Panc1 (cell line): ENCODE measurements around the gene SLC48A1. TPM values are rescaled to one million over a fixed set of nuclear protein-coding genes. Genes with fewer than 3 reads are reported as not detected.
A peak's percentile ranks its signal among the peaks of the same experiment; 100 is the strongest.

Source experiments
- ATAC-seq: fragments of 200-7000 bp; cut with Tn5 transposase; 2 replicates; pipeline ENCODE4 v1.9.1; 2020; ENCODE audit warnings: mild to moderate bottlenecking, moderate library complexity
- BruUV-seq: library from RNA; stranded (reverse); fragments of 400-500 nt; replicated peaks from 2 replicates; lab custom pipeline; 2021; lab: Mats Ljungman, UMichigan
- CTCF ChIA-PET: fragments of 300-600 bp; sonication (Branson Sonifier 250); formaldehyde crosslinking; loops from one replicate; lab custom pipeline; 2022; ENCODE audit warnings: antibody characterized with exemption; lab: Charles Lee
- POLR2A ChIA-PET: fragments of 300-600 bp; sonication (Branson Sonifier 250); formaldehyde crosslinking; loops from one replicate; lab custom pipeline; 2022; ENCODE audit warnings: antibody characterized with exemption; lab: Charles Lee
- DNase-seq: peaks from one replicate; pipeline ENCODE4 v3.0.0-alpha.2; 2010; ENCODE audit warnings: low read depth, low spot score
- H3K27ac ChIP-seq: 2 replicates; pipeline ENCODE4 v1.5.1; 2011; ENCODE audit warnings: mild to moderate bottlenecking, low read length, inconsistent platforms
- H3K27me3 ChIP-seq: fragments of 200-500 bp; sonication (Bioruptor generic); 2 replicates; pipeline ENCODE4 v1.6.0; 2014; ENCODE audit warnings: low read length, inconsistent platforms; ENCODE audit not compliant: control insufficient read depth, insufficient read depth
- H3K36me3 ChIP-seq: fragments of 200-500 bp; sonication (Bioruptor generic); 2 replicates; pipeline ENCODE4 v1.5.1; 2014; ENCODE audit warnings: inconsistent platforms, mild to moderate bottlenecking, low read length, moderate library complexity; ENCODE audit not compliant: control insufficient read depth, insufficient read depth
- H3K4me1 ChIP-seq: 2 replicates; pipeline ENCODE4 v1.5.1; 2011; ENCODE audit warnings: inconsistent platforms, mild to moderate bottlenecking, low read length, moderate library complexity; ENCODE audit not compliant: control insufficient read depth, insufficient read depth
- H3K4me3 ChIP-seq, 2 experiments: 2 replicates each; pipeline ENCODE4 v1.5.1; 2011 to 2012; ENCODE audit warnings: low read depth in 2 of 2, low read length in 2 of 2, mild to moderate bottlenecking in 2 of 2, inconsistent platforms in 1 of 2, moderate library complexity in 1 of 2
- H3K9me3 ChIP-seq: fragments of 200-500 bp; sonication (Bioruptor generic); 2 replicates; pipeline ENCODE4 v1.5.1; 2014; ENCODE audit warnings: low read depth, mild to moderate bottlenecking, inconsistent platforms, low read length, moderate library complexity; ENCODE audit not compliant: control insufficient read depth, insufficient read depth
- POLR2AphosphoS5 ChIP-seq: IDR thresholded peaks from 2 replicates; pipeline ENCODE4 v1.6.1; 2012; ENCODE audit warnings: mild to moderate bottlenecking, low read depth, low read length, moderate library complexity
- SIN3A ChIP-seq: IDR thresholded peaks from 2 replicates; pipeline ENCODE4 v1.6.1; 2012; ENCODE audit warnings: low read depth, mild to moderate bottlenecking, low read length, moderate library complexity, borderline replicate concordance; ENCODE audit not compliant: insufficient read depth
- TCF7L2 ChIP-seq: IDR thresholded peaks from 2 replicates; pipeline ENCODE4 v1.6.1; 2011; ENCODE audit warnings: mild to moderate bottlenecking, low read depth, low read length, inconsistent platforms
- in situ Hi-C: cut with HindIII; loops from 2 replicates; pipeline ENCODE4 v1.10.0; 2016; ENCODE audit warnings: low sequenced_read_pairs, low pct_unique_long_range_greater_than_20kb
- intact Hi-C: fragments of 100-400 bp; cut with micrococcal nuclease; formaldehyde crosslinking; loops from one replicate; pipeline ENCODE4 v1.10.0; 2022; ENCODE audit not compliant: unreplicated experiment
- total RNA-seq: library from RNA; stranded (reverse); gene quantifications from one replicate; pipeline ENCODE4 v1.2.1, GENCODE V29; 2021; ENCODE audit not compliant: unreplicated experiment
- TF ChIP-seq, protein P1 (sequence below), 2 experiments: IDR thresholded peaks; 2 replicates each; pipeline ENCODE4 v1.6.1; 2011 to 2012; ENCODE audit warnings: low read depth in 2 of 2, control low read depth in 1 of 2, low read length in 1 of 2, mild to moderate bottlenecking in 1 of 2, moderate library complexity in 1 of 2; ENCODE audit not compliant: insufficient read depth in 1 of 2
- TF ChIP-seq, protein P2 (sequence below): fragments of 450-650 bp; IDR thresholded peaks from 2 replicates; pipeline ENCODE4 v1.5.1; 2017; ENCODE audit warnings: mild to moderate bottlenecking

SLC48A1 gene
- total RNA-seq, 1 experiment from 2014 or later: 32.0 TPM

DNA sequence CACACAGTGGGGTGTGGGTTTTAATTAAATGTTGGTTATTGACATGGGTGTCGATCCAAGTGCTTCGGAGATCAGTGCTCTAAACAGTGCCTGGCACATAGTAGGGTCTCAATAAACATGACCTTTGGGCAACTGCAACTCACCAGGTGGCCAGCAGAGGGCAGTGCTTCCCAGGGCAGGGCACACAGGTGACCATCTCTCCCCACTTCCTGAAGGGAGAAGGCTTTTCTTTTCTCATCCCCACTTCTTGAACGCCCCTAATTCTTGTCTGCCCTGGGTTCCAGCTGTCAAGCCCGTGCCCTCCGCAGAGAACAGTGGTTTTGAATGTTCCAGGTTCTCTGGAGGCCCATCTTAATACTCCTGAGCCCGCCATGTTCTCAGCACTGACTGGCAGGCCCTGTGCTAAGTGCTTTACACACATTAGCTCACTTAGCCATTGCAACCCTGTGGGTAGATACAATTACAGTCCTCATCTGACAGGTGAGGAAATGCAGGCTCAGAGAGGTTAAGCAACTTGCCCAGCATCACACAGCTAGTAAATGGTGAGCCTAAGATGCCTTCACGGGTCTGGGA is 30.7 kb upstream of the SLC48A1 start:
- no peaks in the 10 kb centered on the region for H3K36me3 ChIP-seq
- in situ Hi-C loops: no loop called here
- H3K4me1 ChIP-seq: no peaks in the 10 kb centered on the region; the same call in 1 of the 2 replicates
- ChIA-PET POLR2A (interaction anchor here (0.6 to 0.7 kb wide), 2 partner anchors 39 to 414 kb away, joined by 3 to 7 read pairs; no protein-coding TSS in a partner anchor), CTCF (interaction anchor here (0.6 to 3.5 kb wide), 8 partner anchors 16 to 1081 kb away, joined by 3 to 24 read pairs (median 6); partner anchors contain the start of gene RAPGEF3)
- H3K4me3 ChIP-seq: no peak overlapping the region
- no TSS peak for BruUV-seq
- no peaks in the 10 kb centered on the region for H3K27me3 ChIP-seq
- no peak overlapping the region for H3K27ac ChIP-seq
- ATAC-seq (peak; percentile 69), DNase-seq (peak; percentile 65)
- TF ChIP-seq, protein P1, sequence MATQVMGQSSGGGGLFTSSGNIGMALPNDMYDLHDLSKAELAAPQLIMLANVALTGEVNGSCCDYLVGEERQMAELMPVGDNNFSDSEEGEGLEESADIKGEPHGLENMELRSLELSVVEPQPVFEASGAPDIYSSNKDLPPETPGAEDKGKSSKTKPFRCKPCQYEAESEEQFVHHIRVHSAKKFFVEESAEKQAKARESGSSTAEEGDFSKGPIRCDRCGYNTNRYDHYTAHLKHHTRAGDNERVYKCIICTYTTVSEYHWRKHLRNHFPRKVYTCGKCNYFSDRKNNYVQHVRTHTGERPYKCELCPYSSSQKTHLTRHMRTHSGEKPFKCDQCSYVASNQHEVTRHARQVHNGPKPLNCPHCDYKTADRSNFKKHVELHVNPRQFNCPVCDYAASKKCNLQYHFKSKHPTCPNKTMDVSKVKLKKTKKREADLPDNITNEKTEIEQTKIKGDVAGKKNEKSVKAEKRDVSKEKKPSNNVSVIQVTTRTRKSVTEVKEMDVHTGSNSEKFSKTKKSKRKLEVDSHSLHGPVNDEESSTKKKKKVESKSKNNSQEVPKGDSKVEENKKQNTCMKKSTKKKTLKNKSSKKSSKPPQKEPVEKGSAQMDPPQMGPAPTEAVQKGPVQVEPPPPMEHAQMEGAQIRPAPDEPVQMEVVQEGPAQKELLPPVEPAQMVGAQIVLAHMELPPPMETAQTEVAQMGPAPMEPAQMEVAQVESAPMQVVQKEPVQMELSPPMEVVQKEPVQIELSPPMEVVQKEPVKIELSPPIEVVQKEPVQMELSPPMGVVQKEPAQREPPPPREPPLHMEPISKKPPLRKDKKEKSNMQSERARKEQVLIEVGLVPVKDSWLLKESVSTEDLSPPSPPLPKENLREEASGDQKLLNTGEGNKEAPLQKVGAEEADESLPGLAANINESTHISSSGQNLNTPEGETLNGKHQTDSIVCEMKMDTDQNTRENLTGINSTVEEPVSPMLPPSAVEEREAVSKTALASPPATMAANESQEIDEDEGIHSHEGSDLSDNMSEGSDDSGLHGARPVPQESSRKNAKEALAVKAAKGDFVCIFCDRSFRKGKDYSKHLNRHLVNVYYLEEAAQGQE (IDR thresholded peaks at IDR 0.05; ENCODE audit: insufficient read depth in 1 of 2, low read depth in 2 of 2, low read length in 1 of 2): no peak
- TF ChIP-seq, protein P2, sequence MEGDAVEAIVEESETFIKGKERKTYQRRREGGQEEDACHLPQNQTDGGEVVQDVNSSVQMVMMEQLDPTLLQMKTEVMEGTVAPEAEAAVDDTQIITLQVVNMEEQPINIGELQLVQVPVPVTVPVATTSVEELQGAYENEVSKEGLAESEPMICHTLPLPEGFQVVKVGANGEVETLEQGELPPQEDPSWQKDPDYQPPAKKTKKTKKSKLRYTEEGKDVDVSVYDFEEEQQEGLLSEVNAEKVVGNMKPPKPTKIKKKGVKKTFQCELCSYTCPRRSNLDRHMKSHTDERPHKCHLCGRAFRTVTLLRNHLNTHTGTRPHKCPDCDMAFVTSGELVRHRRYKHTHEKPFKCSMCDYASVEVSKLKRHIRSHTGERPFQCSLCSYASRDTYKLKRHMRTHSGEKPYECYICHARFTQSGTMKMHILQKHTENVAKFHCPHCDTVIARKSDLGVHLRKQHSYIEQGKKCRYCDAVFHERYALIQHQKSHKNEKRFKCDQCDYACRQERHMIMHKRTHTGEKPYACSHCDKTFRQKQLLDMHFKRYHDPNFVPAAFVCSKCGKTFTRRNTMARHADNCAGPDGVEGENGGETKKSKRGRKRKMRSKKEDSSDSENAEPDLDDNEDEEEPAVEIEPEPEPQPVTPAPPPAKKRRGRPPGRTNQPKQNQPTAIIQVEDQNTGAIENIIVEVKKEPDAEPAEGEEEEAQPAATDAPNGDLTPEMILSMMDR: peak; percentile 99
- intact Hi-C loops: loop anchor here (2.0 kb wide), 1 partner anchor 94 kb away; no protein-coding TSS in a partner anchor
- H3K9me3 ChIP-seq: no peaks in the 10 kb centered on the region

DNA sequence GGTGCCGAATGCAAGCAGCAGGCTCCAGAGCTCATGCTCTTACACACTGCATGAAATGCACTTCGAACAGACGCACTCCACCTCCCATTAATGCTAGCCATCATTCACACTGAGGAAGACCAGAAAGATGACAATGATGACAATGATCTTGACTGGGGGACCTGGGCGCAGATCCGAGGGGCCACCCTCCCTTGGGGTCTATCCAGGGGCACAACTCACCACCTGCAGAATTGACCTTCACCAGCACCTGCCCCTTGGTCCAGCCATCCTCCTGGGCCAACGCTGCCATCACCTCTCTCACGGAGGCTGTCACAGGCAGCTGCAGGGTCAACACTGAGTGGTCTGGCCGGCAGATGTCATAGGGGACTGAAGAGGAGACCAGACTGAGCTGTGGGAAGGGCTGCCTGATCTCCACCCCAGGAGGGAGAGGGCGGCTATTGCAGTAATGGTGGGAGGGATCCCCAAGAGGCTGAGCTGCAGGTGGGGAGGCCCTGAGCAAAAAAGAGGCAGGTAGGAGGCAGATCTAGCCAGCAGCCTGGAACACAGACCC is 29.7 kb upstream of the SLC48A1 start:
- ATAC-seq: no peak
- intact Hi-C loops: loop anchor here (2.0 kb wide), 1 partner anchor 93 kb away; no protein-coding TSS in a partner anchor

More for the DNA sequence above, 29.7 kb upstream of the SLC48A1 start:
- Histone ChIP-seq H3K27me3 (no peaks in the 10 kb centered on the region), H3K27ac (no peak overlapping the region), H3K4me3 (no peak overlapping the region), H3K36me3 (no peaks in the 10 kb centered on the region), H3K9me3 (no peaks in the 10 kb centered on the region), H3K4me1 (no peaks in the 10 kb centered on the region; the same call in 1 of the 2 replicates)
- TF ChIP-seq TCF7L2 (no peak), POLR2AphosphoS5 (no peak), SIN3A (no peak)
- TF ChIP-seq, protein P2: no peak
- TF ChIP-seq, protein P1 (IDR thresholded peaks at IDR 0.05; ENCODE audit: insufficient read depth in 1 of 2, low read depth in 2 of 2, low read length in 1 of 2): no peak
- in situ Hi-C loops: no loop called here
- DNase-seq: no peak
- CTCF ChIA-PET: interaction anchor here (0.7 to 3.5 kb wide), 10 partner anchors 9 to 95 kb away, joined by 3 to 24 read pairs (median 5); partner anchors contain the start of gene RAPGEF3
- BruUV-seq: no TSS peak
- POLR2A ChIA-PET: interaction anchor here (0.6 kb wide), 1 partner anchor 413 kb away, joined by 7 read pairs; no protein-coding TSS in a partner anchor
